Activated CD8-positive, alpha-beta memory T cell treated with anti-CD3 and anti-CD28 coated beads for 24 hours (primary cell): ENCODE results near the gene CDK7.

ENCODE experiments used
- DNase-seq: peaks from one replicate; pipeline ENCODE4 v3.0.0-alpha.2; 2020

CDK7 gene

GRCh38 chr5:69295088-69295754 lies 60.5 kb downstream of the CDK7 start:
- DNase-seq, result no peak

- no peak for DNase-seq
Measured at GRCh38 chr5:69299625-69300024, 64.9 kb downstream of the CDK7 start.

GRCh38 chr5:69300537-69301203 lies 66.0 kb downstream of the CDK7 start:
- no peak for DNase-seq

- no peak for DNase-seq
Measured at GRCh38 chr5:69305512-69305911, 70.8 kb downstream of the CDK7 start.

- DNase-seq, result no peak
Measured at GRCh38 chr5:69308046-69308553, 73.4 kb downstream of the CDK7 start.

- DNase-seq, result no peak
Measured at GRCh38 chr5:69309380-69309779, 74.7 kb downstream of the CDK7 start.

- no peak for DNase-seq
Measured at GRCh38 chr5:69312459-69313160, 77.9 kb downstream of the CDK7 start.

GRCh38 chr5:69313428-69313827 lies 78.7 kb downstream of the CDK7 start:
- no peak for DNase-seq

GRCh38 chr5:69315972-69316371 lies 81.3 kb downstream of the CDK7 start:
- DNase-seq, result no peak

GRCh38 chr5:69317391-69317790 lies 82.7 kb downstream of the CDK7 start:
- no peak for DNase-seq

- DNase-seq, result no peak
Measured at GRCh38 chr5:69326365-69326764, 91.7 kb downstream of the CDK7 start.
